RWPE1 (cell line): Measurements from ENCODE around the gene PLD6.

Experiments used
- CTCF ChIA-PET: fragments of 350-600 bp; sonication (Branson Sonifier 250); formaldehyde crosslinking; extraction: SDS; loops from one replicate; lab custom pipeline; 2021; lab: Yijun Ruan, JAX
- POLR2A ChIA-PET: fragments of 400-600 bp; formaldehyde crosslinking; extraction: SDS; loops from one replicate; lab custom pipeline; 2020; ENCODE audit warnings: antibody characterized with exemption; ENCODE audit not compliant: low non-redundant PET; lab: Yijun Ruan, JAX
- DNase-seq: peaks from one replicate; pipeline ENCODE4 v3.0.0; 2012; ENCODE audit warnings: low spot score
- H3K27ac ChIP-seq: fragments of 450-650 bp; 2 replicates; pipeline ENCODE4 v1.5.1; 2017
- CTCF ChIP-seq: fragments of 450-650 bp; conservative IDR thresholded peaks from 2 replicates; pipeline ENCODE4 v1.5.1; 2017; ENCODE audit warnings: low read depth, mild to moderate bottlenecking

The PLD6 gene

DNA sequence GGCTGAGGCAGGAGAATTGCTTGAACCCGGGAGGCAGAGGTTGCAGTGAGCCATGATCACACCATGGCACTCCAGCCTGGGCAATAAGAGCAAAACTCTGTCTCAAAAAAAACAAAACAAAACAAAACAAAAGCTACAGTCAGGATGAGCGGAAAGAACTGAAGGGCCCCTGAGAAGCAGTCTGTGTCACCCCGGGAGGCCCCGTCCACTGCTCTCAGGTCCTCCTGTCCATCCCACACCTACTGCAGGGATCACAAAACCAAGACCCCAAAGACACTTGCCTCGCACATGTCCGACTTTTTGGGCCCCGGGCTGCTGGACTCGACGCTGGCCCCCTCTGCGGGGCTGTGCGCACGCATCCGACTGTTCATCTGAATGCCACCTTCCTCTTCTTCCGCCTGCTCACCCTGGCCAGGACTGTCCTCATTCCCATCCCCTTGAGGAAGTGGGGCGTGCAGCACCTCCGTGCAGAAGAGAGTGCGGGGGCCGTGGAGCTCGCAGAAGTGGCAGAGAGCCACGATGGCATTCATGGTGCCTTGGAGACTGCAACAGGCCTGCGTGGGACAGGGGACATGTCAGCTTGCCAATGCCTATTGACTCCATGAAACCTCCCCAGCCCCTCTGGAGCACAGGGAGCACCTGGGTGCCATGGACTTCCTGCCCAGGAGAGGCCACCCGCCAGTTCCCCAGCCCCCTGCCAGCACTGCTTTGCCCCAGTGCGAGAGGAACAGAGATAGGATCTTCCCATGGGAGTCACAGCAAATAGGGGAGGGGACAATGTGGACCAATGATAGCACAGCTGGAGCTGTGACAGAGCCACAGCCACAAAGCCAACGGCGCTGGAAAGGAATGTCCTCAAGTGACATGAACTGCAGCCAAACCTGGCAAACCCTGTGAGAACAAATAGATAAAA is 21.7 kb upstream of the PLD6 start:
- ChIA-PET POLR2A (interaction anchor here (0.6 kb wide), 1 partner anchor 693 kb away, joined by 3 read pairs; no protein-coding TSS in a partner anchor), CTCF (no interaction called here)
- DNase-seq = no peak
- no peak for TF ChIP-seq CTCF
- H3K27ac ChIP-seq = no peak overlapping the region

DNA sequence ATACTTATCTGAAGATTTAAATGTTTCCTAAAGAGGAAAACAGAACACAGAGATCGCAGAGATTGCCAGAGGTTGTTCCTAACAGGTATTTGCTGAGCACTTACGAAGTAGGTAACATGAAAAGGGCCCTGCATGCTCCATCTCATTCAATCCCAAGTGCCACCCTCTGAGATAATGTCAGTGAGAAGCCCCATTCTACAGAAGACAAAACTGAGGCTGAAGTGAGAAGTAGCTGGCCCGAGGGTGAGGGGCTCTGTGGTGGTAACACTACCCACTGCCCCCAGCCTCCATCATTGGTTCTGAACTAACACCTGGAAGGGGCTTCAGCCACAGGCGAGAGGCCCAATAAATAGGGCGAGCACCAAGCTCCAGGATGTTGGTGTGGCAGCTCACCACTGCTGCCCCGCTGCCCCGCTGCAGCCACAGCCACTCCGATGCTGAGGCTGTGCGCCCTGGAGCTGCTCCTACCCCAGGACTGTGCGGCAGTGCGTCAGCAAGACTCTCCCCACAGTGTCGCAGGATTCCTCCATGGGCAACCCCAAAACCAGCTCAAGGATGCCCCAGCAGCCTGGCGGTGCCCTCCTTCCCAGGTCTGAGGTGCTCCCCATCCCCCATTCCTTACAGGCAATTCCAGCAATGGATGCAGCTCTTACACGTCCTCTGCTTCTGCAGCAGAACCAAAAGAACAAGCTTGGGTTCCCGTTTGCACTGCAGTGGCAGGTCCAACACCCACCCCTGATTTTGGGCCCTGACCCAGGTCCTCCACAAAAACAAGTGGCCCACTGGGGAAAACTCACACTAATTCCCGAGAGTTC is 20.5 kb upstream of the PLD6 start:
- no peak for TF ChIP-seq CTCF
- CTCF ChIA-PET = interaction anchor here (0.6 kb wide), 1 partner anchor 9 kb away, joined by 4 read pairs; no protein-coding TSS in a partner anchor
- POLR2A ChIA-PET = interaction anchor here (0.6 kb wide), 1 partner anchor 694 kb away, joined by 3 read pairs; no protein-coding TSS in a partner anchor
- H3K27ac ChIP-seq = no peak overlapping the region
- DNase-seq = no peak

DNA sequence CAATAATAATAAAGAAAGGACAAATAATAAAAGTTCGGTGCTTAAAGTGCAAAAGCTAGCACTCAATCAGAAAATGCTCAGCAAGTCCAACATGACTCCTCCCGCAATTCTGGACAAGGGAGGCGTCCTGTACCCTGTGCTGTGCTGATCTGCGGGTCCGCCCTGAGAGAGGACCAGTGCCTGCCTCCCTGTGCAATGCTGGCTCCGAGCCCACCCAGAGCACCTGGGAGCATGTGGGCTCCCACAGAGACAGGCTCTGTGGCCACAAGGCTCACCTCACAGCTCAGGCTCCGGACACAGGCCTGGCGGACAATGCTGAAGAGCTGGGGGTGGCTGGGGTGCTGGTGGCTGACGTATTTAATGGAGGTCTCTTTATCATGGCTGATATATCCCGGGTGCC is 19.8 kb upstream of the PLD6 start:
- CTCF ChIA-PET = no interaction called here
- no peak for TF ChIP-seq CTCF
- H3K27ac ChIP-seq = no peak overlapping the region
- DNase-seq = no peak
- POLR2A ChIA-PET = no interaction called here

DNA sequence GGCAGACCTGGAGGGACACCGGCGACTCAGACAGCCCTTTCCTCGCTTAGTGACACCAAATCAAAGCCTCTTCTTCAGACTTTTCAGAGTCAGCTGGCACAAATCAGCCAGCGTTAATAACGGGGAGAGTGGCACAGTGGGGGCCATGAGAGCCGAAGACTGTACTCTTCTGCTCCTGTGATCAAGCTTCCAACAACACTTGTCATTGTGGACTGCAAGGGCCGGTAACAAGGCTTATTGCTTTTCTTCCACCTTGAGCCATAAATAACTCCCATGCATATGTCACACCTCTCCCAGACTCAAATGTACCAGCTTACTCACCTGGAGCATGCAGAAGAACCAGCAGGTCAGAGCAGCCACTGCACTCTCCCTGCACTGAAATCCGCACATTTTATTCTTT is 18.0 kb upstream of the PLD6 start:
- POLR2A ChIA-PET = no interaction called here
- no peak for DNase-seq
- CTCF ChIA-PET = interaction anchor here (0.5 kb wide), 1 partner anchor 820 kb away, joined by 3 read pairs; no protein-coding TSS in a partner anchor
- no peak for TF ChIP-seq CTCF
- H3K27ac ChIP-seq = no peak overlapping the region

DNA sequence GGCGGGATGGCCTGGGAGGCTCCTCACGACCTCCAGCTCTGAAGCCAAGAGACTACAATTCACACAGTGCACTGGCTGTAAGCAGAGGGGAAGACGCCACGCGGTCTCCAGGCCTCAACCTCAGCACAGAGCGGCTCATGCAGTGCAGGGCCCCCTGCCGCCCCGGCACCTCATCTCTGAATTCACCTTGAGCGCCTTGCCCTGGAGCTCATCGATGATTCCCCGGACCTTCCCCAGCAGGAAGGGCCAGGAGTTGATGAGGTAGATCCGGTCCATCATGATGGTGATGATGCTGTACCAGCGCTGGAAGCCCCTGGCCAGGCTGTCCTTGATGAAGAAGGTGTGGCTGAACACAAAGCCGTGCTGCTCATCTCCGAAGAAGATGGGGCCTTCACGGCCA is 17.6 kb upstream of the PLD6 start:
- no peak for TF ChIP-seq CTCF
- POLR2A ChIA-PET = no interaction called here
- H3K27ac ChIP-seq = no peak overlapping the region
- no peak for DNase-seq
- CTCF ChIA-PET = interaction anchor here (0.6 kb wide), 1 partner anchor 55 kb away, joined by 5 read pairs; no protein-coding TSS in a partner anchor

- TF ChIP-seq CTCF = no peak
- CTCF ChIA-PET = interaction anchor here (0.5 kb wide), 1 partner anchor 14 kb away, joined by 4 read pairs; no protein-coding TSS in a partner anchor
- no peak overlapping the region for H3K27ac ChIP-seq
- POLR2A ChIA-PET = no interaction called here
- no peak for DNase-seq
These were observed 15.2 kb upstream of the PLD6 start for GRCh38 chr17:17221329-17221728.
